Thyroid gland (tissue), 4 donors: ENCODE data around the gene HTR3E. TPM values are rescaled to one million over a fixed set of nuclear protein-coding genes. Genes with fewer than 3 reads are reported as not detected.

Experiments used
- DNase-seq, 2 donors: peaks; one replicate each; pipeline ENCODE4 v3.0.0-alpha.2; 2019
- H3K27ac ChIP-seq, 3 donors: fragments of 200-600 bp; sonication (generic); 1 replicate in 2 of 3; 2 replicates in 1 of 3; pipeline ENCODE4 v1.5.1; 2016 to 2019; ENCODE audit warnings: mild to moderate bottlenecking in 1 of 3, moderate library complexity in 1 of 3
- H3K27me3 ChIP-seq: fragments of 200-600 bp; sonication (generic); one replicate; pipeline ENCODE4 v1.5.1; 2019
- H3K36me3 ChIP-seq, 2 donors: fragments of 200-600 bp; sonication (generic); one replicate each; pipeline ENCODE4 v1.5.1; 2016 to 2019
- H3K4me1 ChIP-seq, 2 donors: fragments of 200-600 bp; sonication (generic); one replicate each; pipeline ENCODE4 v1.5.1; 2017 to 2019
- H3K4me3 ChIP-seq, 3 donors: fragments of 200-600 bp; sonication (generic); replicated peaks in 1 of 3; 1 replicate in 2 of 3; 2 replicates in 1 of 3; pipeline ENCODE4 v1.5.1; 2016; ENCODE audit warnings: mild to moderate bottlenecking in 1 of 3
- H3K9me3 ChIP-seq: fragments of 200-600 bp; sonication (generic); one replicate; pipeline ENCODE4 v1.5.1; 2017
- POLR2A ChIP-seq, 2 donors: fragments of 450-650 bp; IDR thresholded peaks; one replicate each; pipeline ENCODE4 v1.6.1; 2017; ENCODE audit warnings: antibody characterized with exemption in 2 of 2, mild to moderate bottlenecking in 2 of 2, moderate library complexity in 1 of 2
- whole genome bisulfite sequencing, 2 donors: methylation state at CpG; one replicate each; pipeline ENCODE4 v1.1.5; 2017; 5-methylcytosine and 5-hydroxymethylcytosine counted together
- intact Hi-C: fragments of 100-400 bp; cut with DNase I; formaldehyde crosslinking; loops from one replicate; pipeline ENCODE4 v1.15.1; 2023
- total RNA-seq, 4 donors: library from RNA; depleted of rRNA; stranded (reverse); fragments of >200 nt; gene quantifications; one replicate each; pipeline ENCODE4 v1.2.3, GENCODE V29; 2016
- TF ChIP-seq, protein P1 (sequence below), 6 experiments: fragments of 200-600 bp in 3 of 6; fragments of 450-650 bp in 3 of 6; sonication (generic) in 3 of 6; IDR thresholded peaks; one replicate each; pipeline ENCODE4 v1.5.1; 2016 to 2019; ENCODE audit warnings: antibody characterized with exemption in 6 of 6, mild to moderate bottlenecking in 2 of 6, inconsistent platforms in 1 of 6, moderate library complexity in 1 of 6

Gene HTR3E
- total RNA-seq = not detected

GRCh38 chr3:184096811-184097383 is at the start of gene HTR3E:
Gene HTR3E, plus strand, starts transcription at chr3:184097064. Its CDS starts 466 bp downstream, at chr3:184097530.
- H3K27ac ChIP-seq = no peak within 1 kb of the TSS
- no peaks in the 10 kb centered on the region for H3K4me1 ChIP-seq
- WGBS, 2 donors = 85 to 92% methylated on average over 7 of the region's 7 CpGs
- H3K4me3 ChIP-seq = no peak within 1 kb of the TSS
- TF ChIP-seq, protein P1, sequence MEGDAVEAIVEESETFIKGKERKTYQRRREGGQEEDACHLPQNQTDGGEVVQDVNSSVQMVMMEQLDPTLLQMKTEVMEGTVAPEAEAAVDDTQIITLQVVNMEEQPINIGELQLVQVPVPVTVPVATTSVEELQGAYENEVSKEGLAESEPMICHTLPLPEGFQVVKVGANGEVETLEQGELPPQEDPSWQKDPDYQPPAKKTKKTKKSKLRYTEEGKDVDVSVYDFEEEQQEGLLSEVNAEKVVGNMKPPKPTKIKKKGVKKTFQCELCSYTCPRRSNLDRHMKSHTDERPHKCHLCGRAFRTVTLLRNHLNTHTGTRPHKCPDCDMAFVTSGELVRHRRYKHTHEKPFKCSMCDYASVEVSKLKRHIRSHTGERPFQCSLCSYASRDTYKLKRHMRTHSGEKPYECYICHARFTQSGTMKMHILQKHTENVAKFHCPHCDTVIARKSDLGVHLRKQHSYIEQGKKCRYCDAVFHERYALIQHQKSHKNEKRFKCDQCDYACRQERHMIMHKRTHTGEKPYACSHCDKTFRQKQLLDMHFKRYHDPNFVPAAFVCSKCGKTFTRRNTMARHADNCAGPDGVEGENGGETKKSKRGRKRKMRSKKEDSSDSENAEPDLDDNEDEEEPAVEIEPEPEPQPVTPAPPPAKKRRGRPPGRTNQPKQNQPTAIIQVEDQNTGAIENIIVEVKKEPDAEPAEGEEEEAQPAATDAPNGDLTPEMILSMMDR (IDR thresholded peaks at IDR 0.05) = no peak
- TF ChIP-seq POLR2A (IDR thresholded peaks at IDR 0.05) = no peak
- no peaks in the 10 kb centered on the region for H3K36me3 ChIP-seq
- intact Hi-C loops = no loop called here
- H3K27me3 ChIP-seq = no peaks in the 10 kb centered on the region
- no peak for DNase-seq
- no peaks in the 10 kb centered on the region for H3K9me3 ChIP-seq

GRCh38 chr3:184050217-184050847 is 46.5 kb upstream of the HTR3E start:
- TF ChIP-seq, protein P1 (IDR thresholded peaks at IDR 0.05) = no peak
- Histone ChIP-seq H3K9me3 (no peaks in the 10 kb centered on the region), H3K4me3 (no peak overlapping the region), H3K27ac (no peak overlapping the region), H3K4me1 (no peaks in the 10 kb centered on the region), H3K27me3 (no peaks in the 10 kb centered on the region), H3K36me3 (no peaks in the 10 kb centered on the region)
- intact Hi-C loops = no loop called here
- DNase-seq = no peak
- WGBS, 2 donors = 82 to 90% methylated on average over 7 of the region's 7 CpGs

DNA sequence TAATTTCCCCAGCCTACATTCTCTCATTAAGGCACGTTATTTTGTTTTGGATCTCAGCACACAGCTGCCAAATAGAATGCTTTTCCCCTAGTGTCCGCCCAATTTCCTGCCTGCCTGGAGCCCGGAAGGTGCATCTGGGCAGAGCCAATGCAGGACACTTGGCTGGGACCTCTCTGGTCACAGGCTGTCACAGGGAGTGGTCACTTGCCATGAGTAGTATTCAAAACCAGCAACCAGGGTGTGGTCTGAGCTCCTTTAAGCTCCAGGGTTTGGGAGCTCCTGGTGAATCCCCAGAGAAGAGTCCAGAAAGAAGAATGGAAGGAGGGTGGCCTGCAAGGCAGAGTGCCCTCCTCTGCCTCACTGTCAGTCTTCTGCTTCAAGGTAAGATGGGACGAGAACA is 44.1 kb upstream of the HTR3E start, which contains the start of gene HTR3C:
TSS of gene HTR3C (plus strand) at position 281 of the 400 bp plus-strand sequence. CDS start at position 315, 34 bp downstream.
- 67% methylated on average over 4 of the region's 4 CpGs for WGBS, 2 donors

GRCh38 chr3:184058029-184058428 is 38.8 kb upstream of the HTR3E start:
- H3K36me3 ChIP-seq = no peaks in the 10 kb centered on the region
- 66 to 70% methylated on average over 9 of the region's 9 CpGs for WGBS, 2 donors
- no peak for DNase-seq
- H3K27ac ChIP-seq = no peak overlapping the region
- no peaks in the 10 kb centered on the region for H3K9me3 ChIP-seq
- no peaks in the 10 kb centered on the region for H3K4me1 ChIP-seq
- no peak overlapping the region for H3K4me3 ChIP-seq
- no peaks in the 10 kb centered on the region for H3K27me3 ChIP-seq
- TF ChIP-seq, protein P1 (IDR thresholded peaks at IDR 0.05) = no peak
- no peak for TF ChIP-seq POLR2A (IDR thresholded peaks at IDR 0.05)
- intact Hi-C loops = no loop called here

More for the DNA sequence above, 44.1 kb upstream of the HTR3E start, which contains the start of gene HTR3C:
- intact Hi-C loops = no loop called here
- no peaks in the 10 kb centered on the region for H3K36me3 ChIP-seq
- no peak within 1 kb of the TSS for H3K27ac ChIP-seq
- no peaks in the 10 kb centered on the region for H3K4me1 ChIP-seq
- no peak for DNase-seq
- H3K9me3 ChIP-seq = no peaks in the 10 kb centered on the region
- TF ChIP-seq POLR2A (IDR thresholded peaks at IDR 0.05) = no peak
- TF ChIP-seq, protein P1 (IDR thresholded peaks at IDR 0.05) = no peak
- no peak within 1 kb of the TSS for H3K4me3 ChIP-seq
- H3K27me3 ChIP-seq = no peaks in the 10 kb centered on the region

DNA sequence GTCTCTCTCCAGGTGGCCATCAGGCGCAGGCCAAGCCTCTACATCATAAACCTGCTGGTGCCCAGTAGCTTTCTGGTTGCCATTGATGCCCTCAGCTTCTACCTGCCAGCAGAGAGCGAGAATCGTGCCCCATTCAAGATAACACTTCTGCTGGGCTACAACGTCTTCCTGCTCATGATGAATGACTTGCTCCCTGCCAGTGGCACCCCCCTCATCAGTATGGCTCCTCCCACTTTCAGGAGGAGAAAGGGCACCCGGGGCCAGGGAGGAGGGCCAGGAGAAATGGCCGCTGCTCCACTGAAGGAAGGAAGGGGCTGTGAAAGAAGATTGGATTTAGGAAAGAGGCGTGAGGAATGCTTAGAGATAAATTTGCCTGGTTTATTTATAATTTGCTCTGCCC is 37.4 kb upstream of the HTR3E start:
- no peak for TF ChIP-seq POLR2A (IDR thresholded peaks at IDR 0.05)
- TF ChIP-seq, protein P1 (IDR thresholded peaks at IDR 0.05) = no peak
- no peak overlapping the region for H3K4me3 ChIP-seq
- intact Hi-C loops = no loop called here
- H3K4me1 ChIP-seq = no peaks in the 10 kb centered on the region
- 62 to 63% methylated on average over 6 to 7 of the region's 7 CpGs for WGBS, 2 donors
- DNase-seq = no peak
- no peak overlapping the region for H3K27ac ChIP-seq
- H3K36me3 ChIP-seq = no peaks in the 10 kb centered on the region
- H3K9me3 ChIP-seq = no peaks in the 10 kb centered on the region
- no peaks in the 10 kb centered on the region for H3K27me3 ChIP-seq
